NCI-H2107 (cell line): ENCODE data around the gene ELMO2.

ENCODE experiments used
- DNase-seq: peaks from one replicate; lab custom pipeline; 2025; lab: John Stamatoyannopoulos, UW

ELMO2 gene

GRCh38 chr20:46367967-46368901, 38.2 kb downstream of the ELMO2 start:
- no peak for DNase-seq

GRCh38 chr20:46367234-46367633, 39.2 kb downstream of the ELMO2 start:
- DNase-seq, result no peak

GRCh38 chr20:46366826-46367225, 39.6 kb downstream of the ELMO2 start:
- DNase-seq, result no peak

DNA sequence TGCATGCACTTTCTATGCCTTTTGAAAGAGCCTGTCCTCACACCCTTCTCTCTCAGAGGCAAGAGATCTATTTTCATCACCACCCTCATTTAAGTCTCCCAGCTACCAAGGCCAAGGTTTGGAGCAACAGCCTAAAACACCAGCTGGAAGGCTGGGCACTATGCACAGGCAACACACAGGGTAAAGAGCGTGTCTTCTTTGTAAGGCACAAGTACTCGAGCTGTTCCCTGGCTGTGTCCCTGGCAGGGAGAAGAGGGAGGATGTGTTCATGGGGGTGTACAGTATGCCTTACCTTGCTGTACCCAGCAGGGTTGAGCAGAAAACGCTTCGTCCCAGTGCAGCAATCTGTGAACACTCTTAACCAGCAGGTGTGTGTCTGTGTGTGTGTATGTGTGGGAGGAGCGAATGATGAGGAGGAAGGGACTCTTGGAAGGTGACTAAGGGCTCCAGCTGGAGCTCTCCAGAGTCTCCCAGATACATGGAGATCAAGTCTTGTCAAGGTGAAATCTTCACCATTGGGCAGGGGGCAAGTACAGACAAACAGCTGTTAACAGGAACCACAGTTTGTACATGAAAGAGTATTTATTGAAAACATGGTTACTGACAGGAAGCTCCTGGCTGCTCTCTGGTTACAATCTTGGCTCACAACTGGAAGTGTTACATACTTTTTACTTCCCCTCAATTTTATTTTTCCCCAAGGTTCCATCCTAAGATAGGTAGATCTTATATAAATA, 40.8 kb downstream of the ELMO2 start:
- DNase-seq, result no peak

DNA sequence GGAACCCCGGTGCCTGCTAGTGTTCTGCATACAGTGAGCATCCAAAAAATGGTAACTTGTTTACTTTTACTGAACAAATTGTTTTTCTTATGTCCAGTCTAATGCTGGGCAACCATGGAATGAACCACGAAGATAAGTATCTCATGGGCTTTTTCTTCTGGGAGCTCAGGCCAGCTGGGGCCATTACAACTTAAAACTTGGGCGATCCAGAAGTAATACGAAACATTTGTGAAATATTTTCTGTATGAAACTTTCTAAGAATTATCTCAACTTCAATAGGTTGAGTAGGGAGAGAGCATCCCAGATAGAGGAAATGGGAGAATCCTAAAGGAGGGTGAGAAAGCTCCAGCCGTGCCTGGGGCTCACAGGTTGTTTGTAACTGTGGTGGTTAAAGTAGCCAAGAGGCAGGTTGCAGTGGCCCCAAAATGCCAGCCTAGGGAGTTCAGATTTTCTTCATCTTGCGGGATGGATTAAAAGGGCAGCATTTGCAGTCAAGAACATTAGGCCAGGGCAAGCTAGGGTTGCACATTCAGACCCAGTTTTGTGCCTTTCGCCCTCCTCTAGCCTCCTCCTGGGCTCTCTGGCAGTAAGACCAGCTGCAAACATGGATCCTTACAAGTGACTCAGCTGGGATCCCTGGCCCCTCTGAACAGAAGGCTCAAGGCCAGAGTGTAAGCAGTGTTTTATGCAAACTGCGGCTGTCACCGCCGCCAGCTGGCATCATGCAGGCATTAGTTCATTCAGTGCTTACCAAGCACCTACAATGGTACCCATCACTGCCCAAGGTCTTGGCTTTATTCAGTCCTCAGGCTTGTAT, 41.5 kb downstream of the ELMO2 start:
- DNase-seq, result no peak

- peak; percentile 35 for DNase-seq
Measured at GRCh38 chr20:46363874-46364669, 42.3 kb downstream of the ELMO2 start.

DNA sequence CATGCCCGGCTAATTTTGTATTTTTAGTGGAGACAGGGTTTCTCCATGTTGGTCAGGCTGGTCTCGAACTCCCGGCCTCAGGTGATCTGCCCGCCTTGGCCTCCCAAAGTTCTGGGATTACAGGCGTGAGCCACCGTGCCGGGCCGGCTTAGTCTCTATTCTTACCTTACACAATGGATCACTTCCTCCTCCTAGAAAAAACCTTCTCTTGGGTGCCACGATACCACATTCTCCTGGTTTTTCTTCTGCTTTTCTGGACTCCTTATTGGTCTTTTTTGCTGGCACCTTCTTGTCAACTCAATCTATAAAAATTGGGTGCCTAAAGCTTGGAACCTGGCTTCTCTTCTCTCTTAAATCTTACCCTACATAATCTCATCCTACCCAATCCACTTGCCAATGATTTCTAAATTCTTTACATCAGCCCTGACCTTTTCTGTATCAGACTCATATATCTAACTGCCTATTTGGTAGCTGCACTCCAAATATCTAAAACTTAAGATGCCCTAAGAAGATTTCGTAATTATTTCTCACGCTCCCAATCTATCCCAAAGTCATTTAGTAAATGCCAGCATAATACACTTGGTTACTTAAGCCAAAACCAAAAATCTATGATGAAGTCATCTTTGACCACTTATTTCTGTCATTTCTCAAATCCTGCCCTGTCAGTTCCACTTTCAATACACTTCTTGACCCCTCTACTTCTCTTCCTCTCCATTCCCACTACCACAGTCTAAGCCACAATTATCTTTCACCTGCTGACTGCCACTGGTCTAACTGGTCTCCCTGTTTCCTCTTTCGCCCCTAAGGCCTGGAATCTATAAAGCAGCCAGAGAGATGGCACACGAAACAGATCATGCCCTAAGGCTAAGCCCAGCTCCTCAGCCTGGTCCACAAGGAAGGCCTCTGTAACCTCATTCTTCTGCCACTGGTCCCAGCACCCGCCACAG, 43.2 kb downstream of the ELMO2 start:
- DNase-seq, result no peak

GRCh38 chr20:46361811-46362210, 44.6 kb downstream of the ELMO2 start:
- no peak for DNase-seq

DNA sequence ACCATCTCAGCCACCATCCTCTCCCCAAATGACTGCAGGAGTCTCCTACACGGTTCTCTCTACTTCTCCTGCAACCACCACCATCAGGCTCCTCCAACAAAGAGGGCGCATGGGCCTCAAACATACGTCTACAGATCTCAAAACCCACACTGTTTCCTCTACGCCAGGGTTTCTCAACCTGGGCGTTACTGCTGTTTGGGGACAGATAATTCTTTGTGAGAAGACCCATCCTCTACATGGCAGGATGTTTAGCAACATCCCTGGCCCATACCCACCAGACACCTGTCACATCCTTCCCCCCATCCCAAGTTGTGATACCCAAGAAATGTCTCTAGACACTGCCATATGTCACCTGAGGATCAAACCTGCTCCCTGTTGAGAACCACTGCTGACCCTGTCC, 45.0 kb downstream of the ELMO2 start:
- DNase-seq, result no peak

DNA sequence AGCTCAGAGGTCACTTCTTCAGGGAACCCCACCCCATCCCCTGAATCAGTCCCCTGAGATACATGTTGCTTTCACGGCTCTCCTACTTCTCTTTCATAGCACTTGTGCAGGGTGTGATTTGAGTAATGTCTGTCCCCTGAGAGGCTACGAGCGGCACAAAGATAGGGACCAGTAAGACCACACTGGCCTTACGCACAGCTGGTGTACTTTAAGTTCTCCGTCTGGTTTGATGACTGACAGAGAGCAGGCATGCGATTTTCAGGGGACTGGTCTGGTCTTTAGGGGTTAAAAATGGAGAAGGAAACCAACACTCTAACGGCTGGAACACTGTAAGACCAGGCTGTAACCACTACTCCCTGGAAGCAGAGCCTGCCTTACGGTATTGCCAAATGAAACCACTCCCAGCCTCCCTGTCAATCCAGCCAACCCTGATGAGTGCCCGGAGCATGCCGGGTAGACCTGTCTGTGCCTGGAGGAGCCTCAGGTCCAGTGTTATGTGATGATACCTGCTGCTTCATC, 47.1 kb downstream of the ELMO2 start:
- no peak for DNase-seq

- no peak for DNase-seq
Measured at GRCh38 chr20:46358346-46359058, 47.9 kb downstream of the ELMO2 start.

GRCh38 chr20:46357030-46357514, 49.3 kb downstream of the ELMO2 start:
- DNase-seq, result no peak

DNA sequence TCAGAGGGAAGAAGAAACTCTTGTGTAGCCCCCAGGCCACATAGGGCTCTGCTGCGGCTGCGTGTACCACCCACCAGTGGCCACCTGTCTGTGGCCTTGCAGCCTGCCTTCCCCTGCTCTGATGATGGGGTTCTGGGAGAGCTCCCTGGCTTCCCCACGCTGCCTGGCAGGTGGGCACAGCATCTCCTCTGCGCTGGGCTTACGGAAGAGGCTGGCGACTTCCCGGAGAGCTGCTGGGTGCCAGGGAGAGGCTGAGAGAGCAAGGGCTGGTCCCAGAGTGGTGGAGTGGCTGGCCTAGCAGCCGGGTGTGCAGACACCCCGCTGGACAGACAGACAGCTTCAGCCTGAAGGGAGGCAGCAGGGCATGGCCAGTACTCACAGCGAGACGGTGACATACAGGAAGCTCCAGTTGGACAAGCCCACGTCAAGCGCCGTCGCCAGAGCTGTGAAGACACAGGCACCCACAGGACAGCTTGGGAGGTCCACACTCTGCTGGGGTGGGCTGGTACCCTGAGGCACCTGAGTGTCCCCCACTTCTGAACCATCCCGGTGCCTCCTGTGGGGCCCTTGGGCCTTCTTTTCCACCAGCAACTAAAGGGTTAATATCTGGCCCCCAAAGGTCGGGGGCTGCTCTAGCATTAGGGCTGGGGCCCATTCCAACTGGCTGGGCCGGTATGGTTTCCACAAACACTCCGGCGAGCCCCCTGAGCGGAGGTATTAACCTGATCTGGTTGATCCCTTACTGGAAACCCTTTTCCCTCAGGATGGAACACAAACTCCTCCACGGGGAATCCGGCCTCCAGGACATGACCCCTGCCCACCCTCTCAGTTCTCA, 50.0 kb downstream of the ELMO2 start:
- DNase-seq, result no peak

GRCh38 chr20:46355778-46356177, 50.6 kb downstream of the ELMO2 start:
- no peak for DNase-seq

- DNase-seq, result no peak
Measured at GRCh38 chr20:46354920-46355654, 51.3 kb downstream of the ELMO2 start.

DNA sequence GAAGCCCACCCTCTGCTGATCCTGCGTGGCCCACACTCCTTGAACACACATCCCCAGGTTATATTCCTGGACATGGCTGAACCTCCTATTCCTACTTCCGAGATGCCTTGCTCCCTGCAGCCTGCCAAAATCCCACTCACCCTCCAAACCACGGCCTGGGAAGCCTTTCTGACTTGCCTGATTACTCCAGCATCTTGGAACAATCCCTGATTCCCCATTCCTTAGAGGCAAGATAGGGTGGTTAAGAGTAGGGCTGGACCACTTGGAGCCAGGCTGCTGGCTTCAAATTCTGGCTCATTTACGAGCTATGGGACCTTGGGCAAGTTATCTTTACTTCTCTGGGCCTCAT, 52.2 kb downstream of the ELMO2 start:
- DNase-seq, result no peak

GRCh38 chr20:46353500-46354206, 52.8 kb downstream of the ELMO2 start:
- DNase-seq, result no peak
